ENCODE measurements around the gene NOP10. TPM values are rescaled to one million over a fixed set of nuclear protein-coding genes. Genes with fewer than 3 reads are reported as not detected.

The NOP10 gene
- total and polyA plus RNA-seq, 2 of the 13 experiments (the other 11 are each of a cell fraction or from before 2014, with no cell fraction given), result 239 to 369 TPM

- TF ChIP-seq GMEB1 (CRISPR knock-in tag; IDR thresholded peaks at IDR 0.05; ENCODE audit: borderline replicate concordance) (peak; percentile 42), MZF1 (CRISPR knock-in tag; IDR thresholded peaks at IDR 0.05; ENCODE audit: borderline replicate concordance) (no peak), KLF16 (CRISPR knock-in tag; IDR thresholded peaks at IDR 0.05) (no peak), ZNF652 (CRISPR knock-in tag; IDR thresholded peaks at IDR 0.05; ENCODE audit: borderline replicate concordance, low read depth) (peak; percentile 74), ZNF777 (CRISPR knock-in tag; IDR thresholded peaks at IDR 0.05) (peak; percentile 96), ZNF766 (CRISPR knock-in tag; IDR thresholded peaks at IDR 0.05; ENCODE audit: borderline replicate concordance) (peak; percentile 47; the same call in 1 of the 2 replicates), PHF8 (CRISPR knock-in tag; IDR thresholded peaks at IDR 0.05) (peak; percentile 68), NFKB2 (CRISPR knock-in tag; IDR thresholded peaks at IDR 0.05; ENCODE audit: borderline replicate concordance) (0 out of 2 replicates have a peak, but pooled peaks have one; percentile 19), ZBTB2 (CRISPR knock-in tag; IDR thresholded peaks at IDR 0.05; ENCODE audit: low read depth) (no peak), ZMAT3 (CRISPR knock-in tag; conservative IDR thresholded peaks at IDR 0.05) (0 out of 2 replicates have a peak, but pooled peaks have one; percentile 32), THAP11 (CRISPR knock-in tag; IDR thresholded peaks at IDR 0.05) (peak; percentile 97), ZMYM3 (CRISPR knock-in tag; IDR thresholded peaks at IDR 0.05) (no peak), MTF2 (CRISPR knock-in tag; IDR thresholded peaks at IDR 0.05; ENCODE audit: borderline replicate concordance) (no peak), MEIS1 (CRISPR knock-in tag; IDR thresholded peaks at IDR 0.05; ENCODE audit: borderline replicate concordance) (no peak), POLR2G (IDR thresholded peaks at IDR 0.05; ENCODE audit: low read depth, low read length) (peak; percentile 79), TOPORS (CRISPR knock-in tag; IDR thresholded peaks at IDR 0.05) (0 out of 2 replicates have a peak, but pooled peaks have one; percentile 47), ZNF747 (CRISPR knock-in tag; IDR thresholded peaks at IDR 0.05; ENCODE audit: borderline replicate concordance) (0 out of 2 replicates have a peak, but pooled peaks have one; percentile 39), SUZ12 (IDR thresholded peaks at IDR 0.05; ENCODE audit: low read depth, low read length) (peak; percentile 61), MYC (CRISPR knock-in tag; IDR thresholded peaks at IDR 0.05; ENCODE audit: borderline replicate concordance) (peak; percentile 37; the same call in 1 of the 2 replicates), PHF21A (CRISPR knock-in tag; IDR thresholded peaks at IDR 0.05) (peak; percentile 31; the same call in 1 of the 2 replicates), SPEN (CRISPR knock-in tag; IDR thresholded peaks at IDR 0.05; ENCODE audit: low read depth) (peak; percentile 40), MEIS2 (CRISPR knock-in tag; IDR thresholded peaks at IDR 0.05) (peak; percentile 56; the same call in 1 of the 2 replicates), NR2C2 (CRISPR knock-in tag; IDR thresholded peaks at IDR 0.05; ENCODE audit: borderline replicate concordance) (peak; percentile 61), PTBP1 (IDR thresholded peaks at IDR 0.05; ENCODE audit: low read depth, low read length, poor library complexity, severe bottlenecking) (peak; percentile 43), HCFC1 (IDR thresholded peaks at IDR 0.05; ENCODE audit: low read depth, low read length) (peak; percentile 80), ZSCAN20 (CRISPR knock-in tag; IDR thresholded peaks at IDR 0.05; ENCODE audit: borderline replicate concordance) (peak; percentile 88; the same call in 1 of the 2 replicates)
Measured at GRCh38 chr15:34337557-34338306, 5.2 kb downstream of the NOP10 start, which contains the start of gene SLC12A6 (continued).
